Mucosa of gallbladder (tissue), 1 donor: ENCODE results near the gene ARRDC3. TPM values are rescaled to one million over a fixed set of nuclear protein-coding genes. Genes with fewer than 3 reads are reported as not detected.
"Not testable (repeated sequence)": the region's sequence is repeated elsewhere in the genome, so short reads cannot be mapped to it uniquely, and the experiment has no call there.

ENCODE experiments used
- DNase-seq: peaks from one replicate; pipeline ENCODE4 v3.0.0-alpha.2; 2020; ENCODE audit warnings: low spot score
- total RNA-seq: library from RNA; stranded (reverse); gene quantifications from one replicate; pipeline ENCODE4 v1.2.1, GENCODE V29; 2021
- donor health status: DM: no; HTN: no; CAD: no.

The ARRDC3 gene
- total RNA-seq, 1 donor from 2014 or later: 69.7 TPM

DNA sequence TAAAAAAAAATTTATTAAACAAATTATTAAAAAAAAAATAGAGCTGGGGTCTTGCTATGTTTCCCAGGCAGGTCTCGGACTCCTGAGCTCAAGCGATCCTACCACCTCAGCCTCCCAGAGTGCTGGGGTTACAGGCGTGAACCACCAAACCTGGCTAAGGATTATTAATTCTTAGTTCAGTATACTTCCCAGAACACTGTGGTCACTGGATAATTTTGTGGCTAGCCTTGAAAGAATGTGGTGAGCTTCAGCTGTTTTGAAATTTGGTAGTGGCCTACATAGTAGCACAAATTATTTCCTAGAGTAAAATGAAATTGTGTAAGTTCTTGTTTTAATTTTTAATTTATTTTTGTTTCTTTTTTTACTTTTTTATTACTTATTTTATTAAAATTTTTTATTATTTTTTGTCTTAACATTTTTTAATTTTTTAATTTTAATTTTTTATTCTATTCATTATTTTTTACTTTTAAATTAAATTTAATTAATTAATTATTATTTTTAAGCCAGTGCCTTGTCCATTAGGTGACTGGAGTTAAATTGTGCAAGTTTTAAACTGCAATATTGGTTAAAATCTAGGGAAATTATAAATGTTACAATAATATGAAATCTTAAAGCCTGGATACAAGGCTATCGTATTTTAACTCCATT is 23.0 kb downstream of the ARRDC3 start:
- no peak for DNase-seq

DNA sequence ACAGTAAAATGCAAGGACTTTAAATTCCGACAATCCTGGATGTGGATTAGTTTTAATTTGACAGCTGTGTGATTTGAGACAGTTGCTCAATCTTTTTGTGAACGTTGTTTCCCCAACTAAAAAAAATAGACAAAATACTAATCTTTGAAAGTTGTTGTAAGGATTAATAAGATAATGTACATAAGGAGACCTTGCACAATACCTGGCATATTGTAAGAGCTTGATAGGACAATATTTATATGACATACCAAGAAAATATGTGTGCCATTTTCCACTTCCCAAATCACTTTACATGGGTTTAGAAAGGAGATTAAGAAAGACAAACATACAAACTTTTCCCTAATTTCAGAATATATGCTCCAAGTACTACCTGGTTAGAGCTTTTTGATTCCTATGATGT is 25.3 kb downstream of the ARRDC3 start:
- no peak for DNase-seq

DNA sequence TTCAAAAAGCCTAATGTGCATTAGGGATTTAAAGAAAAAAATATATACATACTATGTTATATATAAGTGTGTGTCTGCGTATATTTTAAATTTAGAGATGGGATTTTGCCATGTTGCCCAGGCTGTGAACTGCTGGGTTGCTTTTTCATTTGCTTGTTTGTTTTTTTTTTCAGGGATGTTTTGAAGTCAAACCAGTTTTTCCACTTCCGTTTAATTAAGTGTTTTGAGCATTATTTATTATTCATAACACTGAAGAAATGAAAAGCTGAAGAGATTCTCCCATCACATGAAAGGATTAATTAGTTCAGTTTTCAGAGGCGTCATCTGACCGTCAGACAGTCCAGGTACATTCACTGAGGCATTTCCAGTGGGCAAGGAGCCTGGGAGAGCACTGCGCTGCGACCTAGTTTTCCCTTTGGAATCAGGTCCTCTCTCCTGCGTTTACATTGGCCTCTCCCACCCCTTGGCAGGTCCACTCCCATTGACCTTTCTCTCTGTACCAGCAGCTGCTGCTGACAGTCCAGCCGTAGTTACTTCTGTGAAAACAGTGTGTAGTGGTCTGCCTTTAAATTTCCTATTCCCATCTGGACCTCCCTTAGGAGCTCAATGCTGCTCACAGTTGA is 26.0 kb downstream of the ARRDC3 start:
- no peak for DNase-seq

DNA sequence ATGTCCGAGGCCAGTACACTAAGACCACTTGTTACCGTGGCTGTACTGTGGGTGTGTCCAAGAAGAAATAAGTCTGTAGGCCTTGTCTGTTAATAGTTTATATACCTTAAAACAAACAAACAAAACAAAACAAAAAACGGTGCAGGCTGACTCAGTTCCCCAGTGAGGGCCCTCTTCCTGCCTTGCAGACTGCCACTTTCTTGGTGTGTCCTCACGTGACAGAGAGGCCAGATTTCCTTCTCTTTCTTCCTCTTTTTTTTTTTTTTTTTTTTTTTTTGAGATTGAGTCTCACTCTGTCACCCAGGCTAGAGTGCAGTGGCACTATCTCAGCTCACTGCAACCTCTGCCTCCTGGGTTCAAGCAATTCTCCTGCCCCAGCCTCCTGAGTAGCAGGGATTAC is 28.2 kb downstream of the ARRDC3 start:
- DNase-seq: not testable (repeated sequence)

DNA sequence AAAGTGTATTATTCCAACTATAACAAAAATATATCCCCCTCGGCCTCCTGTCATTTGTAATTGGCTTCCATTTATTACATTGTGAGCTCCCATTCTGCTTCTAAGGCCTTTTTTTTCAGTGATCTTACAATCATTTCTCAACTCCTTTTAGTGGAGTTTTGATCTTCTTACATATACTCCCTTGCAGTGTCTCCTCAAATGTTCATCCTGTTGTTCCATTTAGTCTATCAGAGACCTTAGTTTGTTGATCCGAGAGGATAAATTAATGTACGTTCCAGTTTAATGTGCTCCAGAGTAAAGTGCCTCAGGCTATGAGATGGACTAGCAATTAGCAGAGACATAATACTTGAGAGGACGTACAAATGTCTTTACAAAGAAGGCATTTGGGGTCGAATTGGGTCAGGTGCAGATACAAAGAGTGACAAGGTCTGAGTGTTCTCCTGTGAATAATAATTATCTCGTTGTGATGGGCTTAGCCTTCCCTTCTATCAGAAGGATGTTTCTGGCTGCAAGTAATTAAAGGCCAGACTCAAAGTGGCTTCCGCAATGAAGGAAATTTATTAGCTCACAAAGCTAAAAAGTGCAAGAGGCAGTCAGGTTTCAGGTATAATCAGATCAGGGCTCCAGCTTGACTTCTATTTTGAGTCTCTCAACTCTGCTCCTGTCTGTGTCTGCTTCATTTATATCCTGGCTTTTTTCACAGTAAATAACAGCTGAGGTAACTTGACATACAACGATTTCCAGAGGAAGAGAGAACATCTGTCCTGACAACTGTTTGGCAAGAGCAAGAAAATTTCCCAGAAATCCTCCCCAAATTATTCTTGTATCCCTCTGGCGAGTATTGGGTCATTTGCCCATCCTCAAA is 30.1 kb downstream of the ARRDC3 start:
- DNase-seq: no peak

DNA sequence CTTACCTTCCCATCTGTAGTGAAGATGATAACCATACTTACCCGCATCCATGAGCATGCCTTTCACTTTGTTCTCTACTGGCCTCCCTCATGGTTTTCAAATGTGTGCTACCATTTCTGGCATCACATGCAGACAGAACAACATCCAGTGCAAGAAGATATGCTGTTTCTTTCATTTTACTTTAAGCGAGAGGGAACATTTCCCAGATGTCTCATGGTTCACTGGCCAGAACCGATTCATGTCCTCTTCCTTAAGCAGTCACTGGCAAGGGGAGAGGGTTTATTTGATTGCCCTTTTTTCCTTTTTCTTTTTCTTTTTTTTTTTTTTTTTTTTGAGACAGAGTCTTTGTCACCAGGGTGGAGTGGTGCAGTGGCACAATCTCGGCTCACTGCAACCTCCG is 37.7 kb downstream of the ARRDC3 start:
- no peak for DNase-seq

DNA sequence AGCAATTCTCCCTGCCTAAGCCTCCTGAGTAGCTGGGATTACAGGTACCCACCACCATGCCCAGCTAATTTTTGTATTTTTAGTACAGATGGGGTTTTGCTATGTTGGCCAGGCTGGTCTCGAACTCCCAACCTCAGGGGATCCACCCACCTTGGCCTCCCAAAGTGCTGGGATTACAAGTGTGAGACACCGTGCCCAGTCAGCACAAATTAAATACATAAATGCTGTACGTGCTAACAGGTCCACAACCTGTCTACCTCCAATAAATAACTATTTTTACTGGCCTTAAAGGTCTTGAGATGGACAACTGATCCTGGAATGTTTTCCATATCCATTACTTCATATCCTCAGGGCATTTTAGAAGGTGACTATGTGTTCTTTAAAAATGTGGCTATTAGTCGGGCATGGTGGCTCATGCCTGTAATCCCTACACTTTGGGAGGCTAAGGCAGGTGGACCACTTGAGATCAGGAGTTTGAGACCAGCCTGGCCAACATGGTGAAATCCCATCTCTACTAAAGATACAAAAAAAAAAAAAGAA is 38.4 kb downstream of the ARRDC3 start:
- DNase-seq: not testable (repeated sequence)

DNA sequence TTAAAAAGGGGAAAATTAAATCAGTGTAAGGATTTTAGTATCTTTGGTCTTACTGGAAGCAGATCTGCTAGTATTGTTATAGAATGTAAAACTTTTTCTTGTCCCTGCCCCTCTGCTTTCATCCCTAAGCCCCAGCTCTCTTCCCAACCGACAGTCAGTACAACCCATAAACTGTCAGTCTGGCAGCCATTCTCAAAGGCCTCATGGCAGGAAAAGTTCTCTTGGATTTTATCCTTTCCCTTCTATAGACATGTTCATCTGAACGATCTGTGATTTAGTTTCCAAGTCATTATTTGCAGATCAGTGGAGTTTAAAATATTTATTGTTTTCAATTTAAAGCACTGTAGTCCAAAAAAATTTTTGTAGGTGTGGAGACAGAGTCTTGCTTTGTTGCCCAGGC is 39.2 kb downstream of the ARRDC3 start:
- DNase-seq: no peak

DNA sequence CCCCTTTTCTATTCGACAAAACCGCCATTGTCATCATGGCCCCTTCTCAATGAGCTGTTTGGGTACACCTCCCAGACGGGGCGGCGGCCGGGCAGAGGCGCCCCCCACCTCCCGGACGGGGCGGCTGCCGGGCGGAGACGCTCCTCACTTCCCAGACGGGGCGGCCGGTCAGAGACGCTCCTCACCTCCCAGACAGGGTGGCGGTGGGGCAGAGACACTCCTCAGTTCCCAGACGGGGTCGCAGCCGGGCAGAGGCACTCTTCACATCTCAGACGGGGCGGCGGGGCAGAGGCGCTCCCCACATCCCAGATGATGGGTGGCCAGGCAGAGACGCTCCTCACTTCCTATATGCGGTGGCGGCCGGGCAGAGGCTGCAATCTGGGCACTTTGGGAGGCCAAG is 40.2 kb downstream of the ARRDC3 start:
- DNase-seq: not testable (repeated sequence)

DNA sequence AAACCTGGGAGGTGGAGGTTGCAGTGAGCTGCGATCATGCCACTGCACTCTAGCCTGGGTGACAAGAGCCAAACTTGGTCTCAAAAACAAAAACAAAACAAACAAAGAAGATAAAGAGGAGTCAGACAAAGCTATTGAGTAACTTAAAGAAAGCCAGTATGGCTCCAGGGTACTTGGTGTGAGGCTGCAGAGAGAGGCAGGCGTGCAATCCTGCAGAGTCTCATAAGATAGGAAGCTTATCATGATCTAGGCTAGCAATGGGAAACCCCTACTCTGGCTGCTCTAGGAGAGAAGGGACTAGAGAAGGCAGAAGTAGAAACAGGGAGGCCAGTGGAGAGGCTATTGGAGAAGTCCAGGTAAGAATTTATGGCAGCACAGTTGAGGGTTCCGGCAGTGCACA is 42.0 kb downstream of the ARRDC3 start:
- DNase-seq: no peak

DNA sequence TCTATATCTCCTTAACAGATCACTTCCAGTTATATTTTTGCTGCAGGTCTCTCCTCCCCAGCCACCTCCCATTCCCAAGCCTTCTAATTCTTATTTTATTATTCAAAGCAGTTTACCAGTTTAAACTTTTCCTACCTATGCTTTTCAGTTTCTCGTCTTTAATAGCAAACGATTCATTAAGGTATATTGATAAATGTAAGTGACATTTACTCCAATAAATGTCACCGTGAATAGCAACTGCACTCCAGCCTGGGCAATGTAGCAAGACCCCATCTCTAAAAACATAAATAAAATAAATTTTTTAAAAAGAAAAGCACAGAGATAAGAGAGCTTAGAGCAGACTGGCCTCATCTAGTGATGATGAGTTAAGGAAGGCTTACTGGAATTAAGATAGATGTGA is 42.6 kb downstream of the ARRDC3 start:
- DNase-seq: no peak

DNA sequence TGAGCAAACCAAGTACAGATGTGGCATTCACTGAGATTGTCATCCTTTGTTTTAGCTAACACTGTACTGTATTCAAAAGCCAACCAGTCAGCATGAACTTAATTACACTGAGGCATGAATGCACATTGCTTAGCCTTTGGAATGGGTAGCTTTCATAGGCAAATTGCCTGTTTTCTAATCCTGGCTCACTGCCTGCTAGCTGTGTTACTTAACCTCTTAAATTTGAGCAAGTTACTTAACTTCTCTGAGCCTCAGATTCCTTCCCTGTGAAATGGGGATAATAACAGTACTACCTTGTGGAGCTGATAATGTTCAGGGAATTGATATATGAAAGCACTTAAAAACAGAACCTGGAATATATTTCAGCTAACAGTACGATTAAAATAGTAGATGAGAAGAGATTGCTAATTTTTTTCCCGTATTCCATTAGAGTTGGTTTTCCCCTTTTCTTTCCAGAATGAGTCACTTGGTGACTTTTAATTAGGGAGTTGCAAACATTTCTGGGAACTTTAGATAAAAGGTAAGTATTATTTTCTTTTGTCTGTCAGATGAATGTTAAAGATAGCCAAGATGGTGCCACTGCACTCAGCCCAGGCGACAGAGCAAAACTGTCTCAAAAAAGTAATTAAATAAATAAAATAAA is 43.9 kb downstream of the ARRDC3 start:
- no peak for DNase-seq

DNA sequence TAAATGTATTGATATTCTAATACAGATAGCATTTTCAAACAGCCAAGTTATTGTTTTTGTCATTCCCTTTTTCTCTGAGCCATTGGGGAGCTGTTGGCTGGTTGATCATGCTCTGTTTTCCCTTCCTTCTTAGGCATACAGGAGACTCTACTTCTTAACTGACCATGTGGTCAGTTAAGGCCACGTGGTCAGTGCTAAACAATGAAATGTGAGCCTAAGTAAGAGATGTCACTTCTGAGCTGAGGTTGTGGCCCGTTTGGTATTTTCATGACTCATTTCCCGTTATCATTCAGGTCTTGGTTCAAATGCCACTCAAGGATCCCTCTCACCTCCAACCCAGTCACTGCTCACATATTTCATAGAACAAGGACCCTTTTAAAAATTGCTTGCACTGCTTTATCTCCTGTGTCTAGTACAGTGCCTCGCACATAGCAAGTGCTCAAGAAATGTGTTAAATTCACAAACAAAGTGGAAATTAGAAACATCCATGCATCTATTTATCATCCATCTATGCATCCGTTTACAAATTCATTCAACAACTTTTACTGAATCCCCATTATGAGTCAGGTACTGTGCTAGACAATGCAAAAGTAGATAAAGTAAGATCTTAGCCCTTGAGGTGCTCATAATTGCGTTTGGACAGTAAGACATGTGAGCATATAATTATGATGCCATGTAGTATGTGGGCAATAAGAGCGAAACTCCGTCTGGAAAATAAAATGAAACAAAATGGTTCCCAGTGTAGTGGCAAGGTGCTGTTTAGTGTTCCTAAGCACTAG is 50.7 kb downstream of the ARRDC3 start:
- no peak for DNase-seq

DNA sequence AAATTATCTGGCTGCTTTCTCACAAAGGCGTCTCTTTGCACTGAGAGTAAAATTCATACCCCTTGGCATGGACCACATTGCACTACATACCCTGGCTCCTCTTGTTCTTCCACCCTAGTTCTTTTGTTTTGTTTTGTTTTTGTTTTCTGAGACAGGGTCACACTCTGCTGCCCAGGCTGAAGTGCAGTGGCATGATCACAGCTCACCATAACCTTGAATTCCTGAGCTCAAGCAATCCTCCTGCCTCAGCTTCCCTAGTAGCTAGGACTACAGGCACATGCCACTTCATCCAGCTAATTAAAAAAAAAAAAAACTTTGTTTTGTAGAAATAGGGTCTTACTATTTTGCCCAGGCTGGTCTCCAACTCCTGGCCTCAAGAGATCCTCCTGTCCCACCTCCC is 51.4 kb downstream of the ARRDC3 start:
- no peak for DNase-seq

DNA sequence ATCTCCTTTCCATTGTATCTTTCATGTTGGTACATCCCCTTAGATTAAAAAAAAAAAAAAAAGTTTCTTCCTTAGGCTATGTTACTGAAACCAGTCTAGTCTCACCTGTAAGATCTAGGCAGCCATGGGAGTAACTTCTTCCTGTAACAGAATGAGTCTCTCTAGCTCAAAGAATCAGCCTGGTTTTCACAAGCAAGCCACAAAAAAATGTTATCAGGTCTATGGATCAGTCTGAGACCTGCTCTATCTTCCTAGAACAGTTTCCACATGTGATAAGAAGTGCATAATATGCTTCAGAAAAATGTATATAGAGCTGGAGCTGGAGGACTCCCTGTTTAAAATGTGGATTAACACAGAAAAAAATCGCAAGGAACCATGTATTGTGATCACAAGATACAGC is 53.8 kb downstream of the ARRDC3 start:
- DNase-seq: no peak

DNA sequence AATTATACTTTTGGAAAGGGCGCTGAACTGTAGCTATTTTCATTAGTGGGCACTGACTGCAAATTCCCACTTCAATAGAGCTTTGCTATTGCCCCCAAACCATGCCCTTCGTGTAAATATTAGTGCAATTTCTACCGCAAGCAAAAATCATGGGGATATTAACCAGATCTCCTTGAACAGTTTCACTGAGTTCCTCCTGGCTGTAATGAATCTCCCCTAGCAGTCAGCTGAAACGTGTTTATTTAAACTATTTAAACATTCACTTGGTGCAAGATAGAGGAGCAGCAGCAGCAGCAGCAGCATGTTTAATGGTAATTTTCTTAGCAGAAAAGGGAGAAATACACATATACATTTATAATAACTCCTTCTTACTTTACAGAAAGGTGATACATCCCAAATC is 54.4 kb downstream of the ARRDC3 start:
- DNase-seq: no peak

DNA sequence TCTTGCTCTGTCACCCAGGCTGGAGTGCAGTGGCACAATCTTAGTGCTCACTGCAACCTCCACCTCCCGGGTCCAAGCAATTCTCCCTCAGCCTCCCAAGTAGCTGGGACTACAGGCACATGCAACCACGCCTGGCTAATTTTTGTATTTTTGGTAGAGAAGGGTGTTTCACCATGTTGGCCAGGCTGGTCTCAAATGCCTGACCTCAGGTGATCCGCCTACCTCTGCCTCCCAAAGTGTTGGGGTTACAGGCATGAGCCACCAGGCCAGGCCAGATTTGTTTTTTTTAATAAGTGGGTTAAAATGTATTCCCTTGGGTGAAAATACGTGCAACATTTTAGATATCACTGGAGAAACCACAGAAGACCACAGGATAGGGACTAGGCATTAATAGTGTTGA is 60.1 kb downstream of the ARRDC3 start:
- DNase-seq: not testable (repeated sequence)

DNA sequence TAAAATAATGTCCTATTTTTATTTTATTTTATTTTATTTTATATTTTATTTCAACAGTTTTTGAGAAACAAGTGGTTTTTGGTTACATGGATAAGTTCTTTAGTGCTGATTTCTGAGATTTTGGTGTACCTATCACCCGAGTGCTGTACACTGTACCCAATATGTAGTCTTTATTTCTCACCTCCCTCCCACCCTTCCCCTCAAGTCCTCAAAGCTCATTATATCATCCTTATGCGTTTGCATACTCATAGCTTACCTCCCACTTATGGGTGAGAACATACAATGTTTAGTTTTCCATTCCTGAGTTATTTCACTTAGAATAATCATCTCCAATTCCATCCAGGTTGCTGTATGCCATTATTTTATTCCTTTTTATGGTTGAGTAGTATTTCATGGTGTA is 63.5 kb downstream of the ARRDC3 start:
- DNase-seq: no peak

DNA sequence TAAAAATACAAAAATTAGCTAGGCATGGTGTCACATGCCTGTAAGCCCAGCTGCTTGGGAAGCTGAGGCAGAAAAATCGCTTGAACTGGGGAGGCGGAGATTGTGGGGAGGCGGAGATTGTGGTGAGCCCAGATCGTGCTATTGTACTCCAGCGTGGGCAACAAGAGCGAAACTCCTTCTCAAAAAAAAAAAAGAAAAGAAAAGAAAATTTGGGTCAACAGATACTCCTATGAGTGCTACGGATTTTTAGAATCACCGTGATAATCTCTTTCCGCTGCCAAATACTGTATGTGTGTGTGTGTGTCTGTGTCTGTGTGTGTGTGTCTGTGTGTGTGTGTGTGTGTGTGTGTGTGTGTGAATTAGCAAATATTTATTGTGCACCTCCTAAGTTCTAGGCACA is 64.4 kb downstream of the ARRDC3 start:
- DNase-seq: no peak
